ENCODE data around the gene KRI1.

KRI1 gene

GRCh38 chr19:10525636-10526035 is 40.2 kb downstream of the KRI1 start:
- TF ChIP-seq TAF1 (IDR thresholded peaks at IDR 0.05; ENCODE audit: borderline replicate concordance, low read depth, low read length): no peak
- no peak for TF ChIP-seq POLR2AphosphoS5 (IDR thresholded peaks at IDR 0.05; ENCODE audit: low read depth, low read length)
- TF ChIP-seq POLR2A (IDR thresholded peaks at IDR 0.05; ENCODE audit: low read depth, low read length): no peak
- no peak for FAIRE-seq
- no peak for DNase-seq (ENCODE audit: insufficient read length)

GRCh38 chr19:10523135-10523636 is 42.6 kb downstream of the KRI1 start:
- FAIRE-seq: no peak
- TF ChIP-seq POLR2AphosphoS5 (IDR thresholded peaks at IDR 0.05; ENCODE audit: low read depth, low read length) (no peak), TAF1 (IDR thresholded peaks at IDR 0.05; ENCODE audit: borderline replicate concordance, low read depth, low read length) (no peak), POLR2A (IDR thresholded peaks at IDR 0.05; ENCODE audit: low read depth, low read length) (no peak)
- no peak for DNase-seq (ENCODE audit: insufficient read length)

- FAIRE-seq (no peak), DNase-seq (ENCODE audit: insufficient read length) (no peak)
- TF ChIP-seq POLR2AphosphoS5 (IDR thresholded peaks at IDR 0.05; ENCODE audit: low read depth, low read length): no peak
- no peak for TF ChIP-seq TAF1 (IDR thresholded peaks at IDR 0.05; ENCODE audit: borderline replicate concordance, low read depth, low read length)
These were observed 44.2 kb downstream of the KRI1 start for GRCh38 chr19:10521461-10522171.

GRCh38 chr19:10520652-10521318 is 45.0 kb downstream of the KRI1 start:
- FAIRE-seq: no peak
- TF ChIP-seq POLR2AphosphoS5 (IDR thresholded peaks at IDR 0.05; ENCODE audit: low read depth, low read length) (no peak), TAF1 (IDR thresholded peaks at IDR 0.05; ENCODE audit: borderline replicate concordance, low read depth, low read length) (no peak), POLR2A (IDR thresholded peaks at IDR 0.05; ENCODE audit: low read depth, low read length) (no peak)
- DNase-seq (ENCODE audit: insufficient read length): no peak

GRCh38 chr19:10519421-10519820 is 46.4 kb downstream of the KRI1 start:
- no peak for TF ChIP-seq POLR2AphosphoS5 (IDR thresholded peaks at IDR 0.05; ENCODE audit: low read depth, low read length)
- TF ChIP-seq TAF1 (IDR thresholded peaks at IDR 0.05; ENCODE audit: borderline replicate concordance, low read depth, low read length): no peak
- TF ChIP-seq POLR2A (IDR thresholded peaks at IDR 0.05; ENCODE audit: low read depth, low read length): no peak
- DNase-seq (ENCODE audit: insufficient read length): no peak
- FAIRE-seq: no peak

- no peak for FAIRE-seq
- DNase-seq (ENCODE audit: insufficient read length): no peak
These were observed 47.1 kb downstream of the KRI1 start for GRCh38 chr19:10518444-10519361.

GRCh38 chr19:10517760-10518443 is 47.9 kb downstream of the KRI1 start:
- TF ChIP-seq POLR2A (IDR thresholded peaks at IDR 0.05; ENCODE audit: low read depth, low read length): no peak
- no peak for TF ChIP-seq POLR2AphosphoS5 (IDR thresholded peaks at IDR 0.05; ENCODE audit: low read depth, low read length)
- no peak for TF ChIP-seq TAF1 (IDR thresholded peaks at IDR 0.05; ENCODE audit: borderline replicate concordance, low read depth, low read length)
- FAIRE-seq: no peak
- DNase-seq (ENCODE audit: insufficient read length): no peak

More at GRCh38 chr19:10518444-10519361, 47.1 kb downstream of the KRI1 start:
- TF ChIP-seq POLR2A (IDR thresholded peaks at IDR 0.05; ENCODE audit: low read depth, low read length): no peak
- no peak for TF ChIP-seq TAF1 (IDR thresholded peaks at IDR 0.05; ENCODE audit: borderline replicate concordance, low read depth, low read length)
- no peak for TF ChIP-seq POLR2AphosphoS5 (IDR thresholded peaks at IDR 0.05; ENCODE audit: low read depth, low read length)

- FAIRE-seq (no peak), DNase-seq (ENCODE audit: insufficient read length) (no peak)
- TF ChIP-seq POLR2AphosphoS5 (IDR thresholded peaks at IDR 0.05; ENCODE audit: low read depth, low read length): no peak
- TF ChIP-seq POLR2A (IDR thresholded peaks at IDR 0.05; ENCODE audit: low read depth, low read length): no peak
- no peak for TF ChIP-seq TAF1 (IDR thresholded peaks at IDR 0.05; ENCODE audit: borderline replicate concordance, low read depth, low read length)
These were observed 48.5 kb downstream of the KRI1 start, which contains the start of gene S1PR5 for GRCh38 chr19:10517361-10517759. TSS of gene S1PR5 (minus strand) at chr19:10517447. CDS start at chr19:10515011, 2,436 bp downstream.

GRCh38 chr19:10516671-10517286 is 49.0 kb downstream of the KRI1 start:
- TF ChIP-seq POLR2AphosphoS5 (IDR thresholded peaks at IDR 0.05; ENCODE audit: low read depth, low read length): no peak
- TF ChIP-seq TAF1 (IDR thresholded peaks at IDR 0.05; ENCODE audit: borderline replicate concordance, low read depth, low read length): no peak
- TF ChIP-seq POLR2A (IDR thresholded peaks at IDR 0.05; ENCODE audit: low read depth, low read length): no peak
- FAIRE-seq (no peak), DNase-seq (ENCODE audit: insufficient read length) (no peak)

- FAIRE-seq: no peak
- no peak for DNase-seq (ENCODE audit: insufficient read length)
- TF ChIP-seq POLR2A (IDR thresholded peaks at IDR 0.05; ENCODE audit: low read depth, low read length) (no peak), TAF1 (IDR thresholded peaks at IDR 0.05; ENCODE audit: borderline replicate concordance, low read depth, low read length) (no peak), POLR2AphosphoS5 (IDR thresholded peaks at IDR 0.05; ENCODE audit: low read depth, low read length) (no peak)
These were observed 49.8 kb downstream of the KRI1 start for GRCh38 chr19:10516064-10516385.
